Neural cell (in vitro differentiated cells): ENCODE results near the gene ANKS1B. TPM values are rescaled to one million over a fixed set of nuclear protein-coding genes. Genes with fewer than 3 reads are reported as not detected.

Source experiments
- H2AFZ ChIP-seq: fragments of 200-600, 300-800 bp; sonication (generic), shearing (Covaris generic); 2 replicates; pipeline ENCODE4 v1.6.0; 2014; ENCODE audit warnings: low read depth, mild to moderate bottlenecking, antibody characterized with exemption, low read length, moderate library complexity
- H3F3A ChIP-seq: fragments of 200-600 bp; shearing (Covaris generic); 2 replicates; pipeline ENCODE4 v1.6.1; 2016; ENCODE audit warnings: mild to moderate bottlenecking, moderate library complexity, mixed read lengths, antibody characterized with exemption, low read length; ENCODE audit not compliant: insufficient read depth, poor library complexity, severe bottlenecking
- H3K27ac ChIP-seq: fragments of 200-600, 300-800 bp; sonication (generic), shearing (Covaris generic); 2 replicates; pipeline ENCODE4 v1.5.1; 2014; ENCODE audit warnings: mild to moderate bottlenecking, low read length, moderate library complexity
- H3K27me3 ChIP-seq: fragments of 300-800, 200-600 bp; sonication (generic), shearing (Covaris generic); 2 replicates; pipeline ENCODE4 v1.6.0; 2014; ENCODE audit warnings: mild to moderate bottlenecking, low read depth, low read length, moderate library complexity; ENCODE audit not compliant: insufficient read depth
- H3K36me3 ChIP-seq: fragments of 300-800, 200-600 bp; sonication (generic), shearing (Covaris generic); 2 replicates; pipeline ENCODE4 v1.5.1; 2014; ENCODE audit warnings: mild to moderate bottlenecking, antibody characterized with exemption, low read length, moderate library complexity; ENCODE audit not compliant: insufficient read depth
- H3K4me2 ChIP-seq: fragments of 300-800, 200-600 bp; sonication (generic), shearing (Covaris generic); 2 replicates; pipeline ENCODE4 v1.6.0; 2014; ENCODE audit warnings: mild to moderate bottlenecking, low read length
- H3K4me3 ChIP-seq: fragments of 300-800, 200-600 bp; sonication (generic), shearing (Covaris generic); 2 replicates; pipeline ENCODE4 v1.5.1; 2014; ENCODE audit warnings: mild to moderate bottlenecking, low read length, moderate library complexity
- H3K79me2 ChIP-seq: fragments of 200-600 bp; shearing (Covaris generic); replicated peaks from 2 replicates; pipeline ENCODE4 v1.6.0; 2014; ENCODE audit warnings: mild to moderate bottlenecking, low read length, moderate library complexity; ENCODE audit not compliant: insufficient read depth
- H3K9ac ChIP-seq: fragments of 300-800, 200-600 bp; sonication (generic), shearing (Covaris generic); 2 replicates; pipeline ENCODE4 v1.6.1; 2016; ENCODE audit warnings: mild to moderate bottlenecking, low read length, mixed read lengths
- H3K9me2 ChIP-seq: fragments of 200-600 bp; shearing (Covaris generic); 2 replicates; pipeline ENCODE4 v1.6.1; 2016; ENCODE audit warnings: mild to moderate bottlenecking, low read length, mixed read lengths; ENCODE audit not compliant: insufficient read depth
- H3K9me3 ChIP-seq: fragments of 200-600, 300-800 bp; sonication (generic), shearing (Covaris generic); 2 replicates; pipeline ENCODE4 v1.6.1; 2016; ENCODE audit warnings: mild to moderate bottlenecking, mixed run types, low read length, moderate library complexity, mixed read lengths
- H4K20me1 ChIP-seq: fragments of 200-600 bp; shearing (Covaris generic); 2 replicates; pipeline ENCODE4 v1.6.1; 2016; ENCODE audit warnings: mild to moderate bottlenecking, mixed run types; ENCODE audit not compliant: insufficient read depth
- EP300 ChIP-seq: fragments of 450-650 bp; conservative IDR thresholded peaks from 2 replicates; pipeline ENCODE4 v1.6.1; 2014; ENCODE audit warnings: antibody characterized with exemption, mild to moderate bottlenecking, moderate library complexity; ENCODE audit not compliant: poor library complexity, severe bottlenecking
- EZH2 ChIP-seq: fragments of 200-600, 300-800 bp; shearing (Covaris generic), sonication (generic); IDR thresholded peaks from 2 replicates; pipeline ENCODE4 v1.6.1; 2014; ENCODE audit warnings: antibody characterized with exemption, low read length, borderline replicate concordance, mild to moderate bottlenecking; ENCODE audit not compliant: insufficient read depth, poor library complexity, severe bottlenecking
- MXI1 ChIP-seq: fragments of 450-650 bp; conservative IDR thresholded peaks from 2 replicates; pipeline ENCODE4 v1.6.1; 2014; ENCODE audit warnings: antibody characterized with exemption, mild to moderate bottlenecking; ENCODE audit not compliant: poor library complexity, severe bottlenecking
- POLR2AphosphoS5 ChIP-seq: IDR thresholded peaks from 2 replicates; pipeline ENCODE4 v1.6.1; 2012
- RAD21 ChIP-seq: fragments of 450-650 bp; conservative IDR thresholded peaks from 2 replicates; pipeline ENCODE4 v1.6.1; 2014; ENCODE audit warnings: antibody characterized with exemption, mild to moderate bottlenecking, moderate library complexity
- SMC3 ChIP-seq: fragments of 450-650 bp; conservative IDR thresholded peaks from 2 replicates; pipeline ENCODE4 v1.6.1; 2014; ENCODE audit warnings: antibody characterized with exemption, mild to moderate bottlenecking, moderate library complexity; ENCODE audit not compliant: poor library complexity
- TAF1 ChIP-seq: IDR thresholded peaks from 2 replicates; pipeline ENCODE4 v1.6.1; 2012; ENCODE audit warnings: low read depth
- polyA plus RNA-seq: library from polyadenylated mRNA; depleted of rRNA; stranded (reverse); fragments of >200 nt; gene quantifications from 2 replicates; pipeline ENCODE4 v1.2.3, GENCODE V29; 2014
- TF ChIP-seq, protein P1 (sequence below): IDR thresholded peaks from 2 replicates; pipeline ENCODE4 v1.6.1; 2012; ENCODE audit warnings: borderline replicate concordance
- TF ChIP-seq, protein P2 (sequence below): fragments of 450-650 bp; IDR thresholded peaks from 2 replicates; pipeline ENCODE4 v1.5.1; 2014; ENCODE audit warnings: antibody characterized with exemption, mild to moderate bottlenecking, moderate library complexity; ENCODE audit not compliant: poor library complexity, severe bottlenecking

Gene ANKS1B
- polyA plus RNA-seq, 1 donor from 2014 or later: 65.6 TPM

DNA sequence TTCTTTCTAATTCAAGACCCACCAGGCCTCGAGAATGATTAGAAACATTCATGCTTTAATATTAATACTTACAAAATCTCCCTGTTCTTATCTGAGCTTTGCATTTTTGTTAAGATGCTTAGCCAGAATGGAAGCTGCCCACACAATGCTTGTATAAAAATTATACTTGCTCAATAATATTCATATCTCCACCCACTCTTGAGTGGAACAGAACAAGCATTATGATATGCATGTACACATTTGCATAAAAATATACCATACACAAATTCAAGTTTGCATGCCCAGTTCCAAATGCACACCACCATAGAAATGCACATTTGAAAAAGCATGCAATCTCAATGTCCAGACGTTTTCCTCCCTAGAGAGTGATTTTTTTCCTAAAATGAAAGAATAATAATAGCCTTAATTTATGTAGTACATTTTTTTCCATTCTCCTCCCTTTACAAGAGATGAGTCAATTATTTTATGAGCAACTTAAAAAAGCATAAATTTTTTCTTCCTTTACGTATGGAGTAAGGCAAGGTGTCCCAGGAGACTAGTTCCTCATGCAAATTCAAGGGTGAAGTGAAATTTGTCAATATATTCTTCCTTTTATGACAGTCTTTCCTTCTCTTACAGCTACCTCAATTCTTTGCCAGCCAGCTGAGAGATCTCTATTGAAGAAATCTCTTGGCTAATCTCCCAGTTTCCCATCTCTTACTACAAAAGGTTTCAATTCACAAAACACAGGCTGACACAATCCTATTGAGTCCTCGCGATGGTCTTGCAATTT, 650.3 kb downstream of the ANKS1B start:
- Histone ChIP-seq H3K79me2 (no peaks in the 10 kb centered on the region), H3K36me3 (no peaks in the 10 kb centered on the region), H4K20me1 (no peaks in the 10 kb centered on the region), H2AFZ (no peak overlapping the region), H3K9ac (no peak overlapping the region), H3K27me3 (no peaks in the 10 kb centered on the region), H3K4me3 (no peak overlapping the region), H3K9me2 (no peaks in the 10 kb centered on the region), H3K4me2 (no peak overlapping the region), H3K27ac (no peak overlapping the region), H3F3A (no peaks in the 10 kb centered on the region), H3K9me3 (peaks cover 4% of the 10 kb centered on the region)
- TF ChIP-seq, protein P1, sequence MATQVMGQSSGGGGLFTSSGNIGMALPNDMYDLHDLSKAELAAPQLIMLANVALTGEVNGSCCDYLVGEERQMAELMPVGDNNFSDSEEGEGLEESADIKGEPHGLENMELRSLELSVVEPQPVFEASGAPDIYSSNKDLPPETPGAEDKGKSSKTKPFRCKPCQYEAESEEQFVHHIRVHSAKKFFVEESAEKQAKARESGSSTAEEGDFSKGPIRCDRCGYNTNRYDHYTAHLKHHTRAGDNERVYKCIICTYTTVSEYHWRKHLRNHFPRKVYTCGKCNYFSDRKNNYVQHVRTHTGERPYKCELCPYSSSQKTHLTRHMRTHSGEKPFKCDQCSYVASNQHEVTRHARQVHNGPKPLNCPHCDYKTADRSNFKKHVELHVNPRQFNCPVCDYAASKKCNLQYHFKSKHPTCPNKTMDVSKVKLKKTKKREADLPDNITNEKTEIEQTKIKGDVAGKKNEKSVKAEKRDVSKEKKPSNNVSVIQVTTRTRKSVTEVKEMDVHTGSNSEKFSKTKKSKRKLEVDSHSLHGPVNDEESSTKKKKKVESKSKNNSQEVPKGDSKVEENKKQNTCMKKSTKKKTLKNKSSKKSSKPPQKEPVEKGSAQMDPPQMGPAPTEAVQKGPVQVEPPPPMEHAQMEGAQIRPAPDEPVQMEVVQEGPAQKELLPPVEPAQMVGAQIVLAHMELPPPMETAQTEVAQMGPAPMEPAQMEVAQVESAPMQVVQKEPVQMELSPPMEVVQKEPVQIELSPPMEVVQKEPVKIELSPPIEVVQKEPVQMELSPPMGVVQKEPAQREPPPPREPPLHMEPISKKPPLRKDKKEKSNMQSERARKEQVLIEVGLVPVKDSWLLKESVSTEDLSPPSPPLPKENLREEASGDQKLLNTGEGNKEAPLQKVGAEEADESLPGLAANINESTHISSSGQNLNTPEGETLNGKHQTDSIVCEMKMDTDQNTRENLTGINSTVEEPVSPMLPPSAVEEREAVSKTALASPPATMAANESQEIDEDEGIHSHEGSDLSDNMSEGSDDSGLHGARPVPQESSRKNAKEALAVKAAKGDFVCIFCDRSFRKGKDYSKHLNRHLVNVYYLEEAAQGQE: no peak
- TF ChIP-seq EZH2 (no peak), EP300 (no peak), MXI1 (no peak), TAF1 (no peak), RAD21 (no peak), POLR2AphosphoS5 (no peak), SMC3 (no peak)
- TF ChIP-seq, protein P2, sequence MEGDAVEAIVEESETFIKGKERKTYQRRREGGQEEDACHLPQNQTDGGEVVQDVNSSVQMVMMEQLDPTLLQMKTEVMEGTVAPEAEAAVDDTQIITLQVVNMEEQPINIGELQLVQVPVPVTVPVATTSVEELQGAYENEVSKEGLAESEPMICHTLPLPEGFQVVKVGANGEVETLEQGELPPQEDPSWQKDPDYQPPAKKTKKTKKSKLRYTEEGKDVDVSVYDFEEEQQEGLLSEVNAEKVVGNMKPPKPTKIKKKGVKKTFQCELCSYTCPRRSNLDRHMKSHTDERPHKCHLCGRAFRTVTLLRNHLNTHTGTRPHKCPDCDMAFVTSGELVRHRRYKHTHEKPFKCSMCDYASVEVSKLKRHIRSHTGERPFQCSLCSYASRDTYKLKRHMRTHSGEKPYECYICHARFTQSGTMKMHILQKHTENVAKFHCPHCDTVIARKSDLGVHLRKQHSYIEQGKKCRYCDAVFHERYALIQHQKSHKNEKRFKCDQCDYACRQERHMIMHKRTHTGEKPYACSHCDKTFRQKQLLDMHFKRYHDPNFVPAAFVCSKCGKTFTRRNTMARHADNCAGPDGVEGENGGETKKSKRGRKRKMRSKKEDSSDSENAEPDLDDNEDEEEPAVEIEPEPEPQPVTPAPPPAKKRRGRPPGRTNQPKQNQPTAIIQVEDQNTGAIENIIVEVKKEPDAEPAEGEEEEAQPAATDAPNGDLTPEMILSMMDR: no peak

DNA sequence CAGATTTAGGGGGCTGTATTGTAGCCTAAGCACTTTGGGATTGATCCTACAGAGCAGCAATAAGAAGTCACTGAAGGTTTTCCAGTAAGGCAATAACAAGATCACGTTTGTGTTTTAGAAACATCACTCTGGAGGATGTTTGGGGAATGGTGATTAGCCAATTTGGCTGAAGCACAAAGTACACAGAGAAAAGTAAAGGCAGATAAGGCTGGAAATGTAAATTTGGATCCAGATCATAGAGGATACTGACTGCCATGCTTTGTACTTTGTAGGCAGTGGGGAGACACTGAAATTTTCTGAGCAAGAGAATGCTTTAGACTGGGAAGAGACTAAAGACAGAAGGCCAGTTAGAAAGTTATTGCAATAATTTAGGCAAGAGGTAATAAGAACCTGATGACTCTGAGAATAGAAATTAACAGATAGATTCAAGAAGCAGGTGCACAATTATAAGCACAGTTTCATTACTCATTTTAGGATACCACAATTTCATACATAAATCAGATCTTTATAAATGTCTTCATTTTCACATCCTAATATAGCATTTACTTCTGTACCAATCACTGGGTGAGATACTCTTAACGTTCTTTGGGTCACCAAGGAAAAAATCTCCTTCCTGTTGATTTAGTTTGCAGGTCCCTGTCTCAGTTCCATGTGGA, 651.7 kb downstream of the ANKS1B start:
- Histone ChIP-seq H3K9me3 (peaks cover 7% of the 10 kb centered on the region), H3F3A (no peaks in the 10 kb centered on the region), H3K27me3 (no peaks in the 10 kb centered on the region), H3K79me2 (no peaks in the 10 kb centered on the region), H3K9me2 (no peaks in the 10 kb centered on the region), H3K27ac (no peak overlapping the region), H3K9ac (no peak overlapping the region), H4K20me1 (no peaks in the 10 kb centered on the region), H3K4me2 (no peak overlapping the region), H3K36me3 (no peaks in the 10 kb centered on the region), H2AFZ (no peak overlapping the region), H3K4me3 (no peak overlapping the region)
- TF ChIP-seq, protein P1: no peak
- TF ChIP-seq TAF1 (no peak), EP300 (no peak), MXI1 (no peak), POLR2AphosphoS5 (no peak), RAD21 (no peak), SMC3 (no peak)
